ENCODE data around the gene PLCXD1. TPM values are rescaled to one million over a fixed set of nuclear protein-coding genes. Genes with fewer than 3 reads are reported as not detected.

PLCXD1 gene
- total and polyA plus RNA-seq, 2 experiments from 2014 or later: 48.7 to 112 TPM

DNA sequence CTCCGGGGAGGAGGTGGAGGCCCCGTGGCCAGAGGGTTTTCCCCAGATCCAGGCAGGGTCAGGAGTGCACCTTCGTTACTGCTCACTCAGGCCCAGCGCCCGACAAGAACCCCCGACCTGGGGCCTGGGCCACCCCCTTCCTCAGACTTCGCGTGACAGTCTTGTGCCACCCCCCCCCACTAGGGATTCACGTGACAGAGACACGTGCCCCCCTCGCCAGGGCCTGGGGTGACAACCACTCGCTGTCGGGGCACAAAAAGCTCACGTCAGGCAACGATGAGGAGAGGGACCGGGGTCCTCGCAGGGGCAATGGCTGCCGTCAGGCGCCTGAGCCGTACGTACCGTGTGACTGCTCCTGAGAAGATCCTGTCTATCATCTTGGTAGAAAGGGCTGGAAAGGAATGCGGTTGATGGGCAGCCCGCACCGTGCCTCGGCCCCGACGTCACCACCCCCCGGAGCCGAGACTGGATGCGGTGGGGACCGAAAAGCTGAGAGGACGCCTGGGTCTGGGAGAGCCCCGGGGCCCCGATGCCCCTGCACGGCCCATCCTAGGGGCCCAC, 60.4 kb downstream of the PLCXD1 start:
- Histone ChIP-seq H3K9me2 (ENCODE audit: insufficient read depth) (no peaks in the 10 kb centered on the region), H3F3A (replicated peaks; ENCODE audit: low read depth) (no peaks in the 10 kb centered on the region), H3K36me3 (ENCODE audit: insufficient read depth) (no peaks in the 10 kb centered on the region), H4K20me1 (replicated peaks; ENCODE audit: insufficient read depth) (no peaks in the 10 kb centered on the region), H3K4me2 (no peak overlapping the region), H3K4me3 (no peak overlapping the region), H3K27ac (ENCODE audit: low read depth) (no peak overlapping the region), H3K4me1 (ENCODE audit: insufficient read depth) (no peaks in the 10 kb centered on the region), H3K27me3 (ENCODE audit: insufficient read depth) (no peaks in the 10 kb centered on the region), H2AFZ (no peak overlapping the region), H3K79me2 (replicated peaks; ENCODE audit: insufficient read depth) (0 out of 2 replicates have a peak, but pooled peaks cover under 1% of the 10 kb centered on the region)
- DNase-seq (ENCODE audit: low spot score): no peak
- Mint-ChIP-seq H3K4me3 (no peak overlapping the region), H3K9me3 (peaks cover 34% of the 10 kb centered on the region), H3K36me3 (ENCODE audit: low read depth) (peaks cover 54% of the 10 kb centered on the region), H3K4me1 (no peaks in the 10 kb centered on the region; the same call in 2 of the 3 replicates), H3K27me3 (ENCODE audit: insufficient read depth, low read depth, poor library complexity) (peaks cover 18% of the 10 kb centered on the region), H3K27ac (no peak overlapping the region)
- ATAC-seq: no peak
- TF ChIP-seq POLR2AphosphoS5 (IDR thresholded peaks at IDR 0.05; ENCODE audit: low read depth): no peak
- TF ChIP-seq ZNF331 (CRISPR knock-in tag; IDR thresholded peaks at IDR 0.05; ENCODE audit: low read depth): no peak
- no peak for TF ChIP-seq CREB1 (CRISPR knock-in tag; IDR thresholded peaks at IDR 0.05; ENCODE audit: low read depth)
- no peak for TF ChIP-seq EZH2 (IDR thresholded peaks at IDR 0.05; ENCODE audit: low read depth, unreplicated experiment)
- TF ChIP-seq ZNF114 (CRISPR knock-in tag; IDR thresholded peaks at IDR 0.05): no peak
- no peak for TF ChIP-seq EZH2phosphoT487 (IDR thresholded peaks at IDR 0.05; ENCODE audit: unreplicated experiment)
- no peak for TF ChIP-seq NANOG (IDR thresholded peaks at IDR 0.05; ENCODE audit: borderline replicate concordance)
- TF ChIP-seq, protein P1, sequence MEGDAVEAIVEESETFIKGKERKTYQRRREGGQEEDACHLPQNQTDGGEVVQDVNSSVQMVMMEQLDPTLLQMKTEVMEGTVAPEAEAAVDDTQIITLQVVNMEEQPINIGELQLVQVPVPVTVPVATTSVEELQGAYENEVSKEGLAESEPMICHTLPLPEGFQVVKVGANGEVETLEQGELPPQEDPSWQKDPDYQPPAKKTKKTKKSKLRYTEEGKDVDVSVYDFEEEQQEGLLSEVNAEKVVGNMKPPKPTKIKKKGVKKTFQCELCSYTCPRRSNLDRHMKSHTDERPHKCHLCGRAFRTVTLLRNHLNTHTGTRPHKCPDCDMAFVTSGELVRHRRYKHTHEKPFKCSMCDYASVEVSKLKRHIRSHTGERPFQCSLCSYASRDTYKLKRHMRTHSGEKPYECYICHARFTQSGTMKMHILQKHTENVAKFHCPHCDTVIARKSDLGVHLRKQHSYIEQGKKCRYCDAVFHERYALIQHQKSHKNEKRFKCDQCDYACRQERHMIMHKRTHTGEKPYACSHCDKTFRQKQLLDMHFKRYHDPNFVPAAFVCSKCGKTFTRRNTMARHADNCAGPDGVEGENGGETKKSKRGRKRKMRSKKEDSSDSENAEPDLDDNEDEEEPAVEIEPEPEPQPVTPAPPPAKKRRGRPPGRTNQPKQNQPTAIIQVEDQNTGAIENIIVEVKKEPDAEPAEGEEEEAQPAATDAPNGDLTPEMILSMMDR (conservative IDR thresholded peaks at IDR 0.05; ENCODE audit: low read depth in 2 of 2): no peak
- TF ChIP-seq, protein P2, sequence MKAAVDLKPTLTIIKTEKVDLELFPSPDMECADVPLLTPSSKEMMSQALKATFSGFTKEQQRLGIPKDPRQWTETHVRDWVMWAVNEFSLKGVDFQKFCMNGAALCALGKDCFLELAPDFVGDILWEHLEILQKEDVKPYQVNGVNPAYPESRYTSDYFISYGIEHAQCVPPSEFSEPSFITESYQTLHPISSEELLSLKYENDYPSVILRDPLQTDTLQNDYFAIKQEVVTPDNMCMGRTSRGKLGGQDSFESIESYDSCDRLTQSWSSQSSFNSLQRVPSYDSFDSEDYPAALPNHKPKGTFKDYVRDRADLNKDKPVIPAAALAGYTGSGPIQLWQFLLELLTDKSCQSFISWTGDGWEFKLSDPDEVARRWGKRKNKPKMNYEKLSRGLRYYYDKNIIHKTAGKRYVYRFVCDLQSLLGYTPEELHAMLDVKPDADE (IDR thresholded peaks at IDR 0.05): no peak
- TF ChIP-seq STAT1 (IDR thresholded peaks at IDR 0.05; ENCODE audit: unreplicated experiment): no peak
- TF ChIP-seq JUNB (IDR thresholded peaks at IDR 0.05; ENCODE audit: unreplicated experiment): no peak
- TF ChIP-seq, protein P3, sequence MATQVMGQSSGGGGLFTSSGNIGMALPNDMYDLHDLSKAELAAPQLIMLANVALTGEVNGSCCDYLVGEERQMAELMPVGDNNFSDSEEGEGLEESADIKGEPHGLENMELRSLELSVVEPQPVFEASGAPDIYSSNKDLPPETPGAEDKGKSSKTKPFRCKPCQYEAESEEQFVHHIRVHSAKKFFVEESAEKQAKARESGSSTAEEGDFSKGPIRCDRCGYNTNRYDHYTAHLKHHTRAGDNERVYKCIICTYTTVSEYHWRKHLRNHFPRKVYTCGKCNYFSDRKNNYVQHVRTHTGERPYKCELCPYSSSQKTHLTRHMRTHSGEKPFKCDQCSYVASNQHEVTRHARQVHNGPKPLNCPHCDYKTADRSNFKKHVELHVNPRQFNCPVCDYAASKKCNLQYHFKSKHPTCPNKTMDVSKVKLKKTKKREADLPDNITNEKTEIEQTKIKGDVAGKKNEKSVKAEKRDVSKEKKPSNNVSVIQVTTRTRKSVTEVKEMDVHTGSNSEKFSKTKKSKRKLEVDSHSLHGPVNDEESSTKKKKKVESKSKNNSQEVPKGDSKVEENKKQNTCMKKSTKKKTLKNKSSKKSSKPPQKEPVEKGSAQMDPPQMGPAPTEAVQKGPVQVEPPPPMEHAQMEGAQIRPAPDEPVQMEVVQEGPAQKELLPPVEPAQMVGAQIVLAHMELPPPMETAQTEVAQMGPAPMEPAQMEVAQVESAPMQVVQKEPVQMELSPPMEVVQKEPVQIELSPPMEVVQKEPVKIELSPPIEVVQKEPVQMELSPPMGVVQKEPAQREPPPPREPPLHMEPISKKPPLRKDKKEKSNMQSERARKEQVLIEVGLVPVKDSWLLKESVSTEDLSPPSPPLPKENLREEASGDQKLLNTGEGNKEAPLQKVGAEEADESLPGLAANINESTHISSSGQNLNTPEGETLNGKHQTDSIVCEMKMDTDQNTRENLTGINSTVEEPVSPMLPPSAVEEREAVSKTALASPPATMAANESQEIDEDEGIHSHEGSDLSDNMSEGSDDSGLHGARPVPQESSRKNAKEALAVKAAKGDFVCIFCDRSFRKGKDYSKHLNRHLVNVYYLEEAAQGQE (IDR thresholded peaks at IDR 0.05; ENCODE audit: unreplicated experiment): no peak
- TF ChIP-seq, protein P4, sequence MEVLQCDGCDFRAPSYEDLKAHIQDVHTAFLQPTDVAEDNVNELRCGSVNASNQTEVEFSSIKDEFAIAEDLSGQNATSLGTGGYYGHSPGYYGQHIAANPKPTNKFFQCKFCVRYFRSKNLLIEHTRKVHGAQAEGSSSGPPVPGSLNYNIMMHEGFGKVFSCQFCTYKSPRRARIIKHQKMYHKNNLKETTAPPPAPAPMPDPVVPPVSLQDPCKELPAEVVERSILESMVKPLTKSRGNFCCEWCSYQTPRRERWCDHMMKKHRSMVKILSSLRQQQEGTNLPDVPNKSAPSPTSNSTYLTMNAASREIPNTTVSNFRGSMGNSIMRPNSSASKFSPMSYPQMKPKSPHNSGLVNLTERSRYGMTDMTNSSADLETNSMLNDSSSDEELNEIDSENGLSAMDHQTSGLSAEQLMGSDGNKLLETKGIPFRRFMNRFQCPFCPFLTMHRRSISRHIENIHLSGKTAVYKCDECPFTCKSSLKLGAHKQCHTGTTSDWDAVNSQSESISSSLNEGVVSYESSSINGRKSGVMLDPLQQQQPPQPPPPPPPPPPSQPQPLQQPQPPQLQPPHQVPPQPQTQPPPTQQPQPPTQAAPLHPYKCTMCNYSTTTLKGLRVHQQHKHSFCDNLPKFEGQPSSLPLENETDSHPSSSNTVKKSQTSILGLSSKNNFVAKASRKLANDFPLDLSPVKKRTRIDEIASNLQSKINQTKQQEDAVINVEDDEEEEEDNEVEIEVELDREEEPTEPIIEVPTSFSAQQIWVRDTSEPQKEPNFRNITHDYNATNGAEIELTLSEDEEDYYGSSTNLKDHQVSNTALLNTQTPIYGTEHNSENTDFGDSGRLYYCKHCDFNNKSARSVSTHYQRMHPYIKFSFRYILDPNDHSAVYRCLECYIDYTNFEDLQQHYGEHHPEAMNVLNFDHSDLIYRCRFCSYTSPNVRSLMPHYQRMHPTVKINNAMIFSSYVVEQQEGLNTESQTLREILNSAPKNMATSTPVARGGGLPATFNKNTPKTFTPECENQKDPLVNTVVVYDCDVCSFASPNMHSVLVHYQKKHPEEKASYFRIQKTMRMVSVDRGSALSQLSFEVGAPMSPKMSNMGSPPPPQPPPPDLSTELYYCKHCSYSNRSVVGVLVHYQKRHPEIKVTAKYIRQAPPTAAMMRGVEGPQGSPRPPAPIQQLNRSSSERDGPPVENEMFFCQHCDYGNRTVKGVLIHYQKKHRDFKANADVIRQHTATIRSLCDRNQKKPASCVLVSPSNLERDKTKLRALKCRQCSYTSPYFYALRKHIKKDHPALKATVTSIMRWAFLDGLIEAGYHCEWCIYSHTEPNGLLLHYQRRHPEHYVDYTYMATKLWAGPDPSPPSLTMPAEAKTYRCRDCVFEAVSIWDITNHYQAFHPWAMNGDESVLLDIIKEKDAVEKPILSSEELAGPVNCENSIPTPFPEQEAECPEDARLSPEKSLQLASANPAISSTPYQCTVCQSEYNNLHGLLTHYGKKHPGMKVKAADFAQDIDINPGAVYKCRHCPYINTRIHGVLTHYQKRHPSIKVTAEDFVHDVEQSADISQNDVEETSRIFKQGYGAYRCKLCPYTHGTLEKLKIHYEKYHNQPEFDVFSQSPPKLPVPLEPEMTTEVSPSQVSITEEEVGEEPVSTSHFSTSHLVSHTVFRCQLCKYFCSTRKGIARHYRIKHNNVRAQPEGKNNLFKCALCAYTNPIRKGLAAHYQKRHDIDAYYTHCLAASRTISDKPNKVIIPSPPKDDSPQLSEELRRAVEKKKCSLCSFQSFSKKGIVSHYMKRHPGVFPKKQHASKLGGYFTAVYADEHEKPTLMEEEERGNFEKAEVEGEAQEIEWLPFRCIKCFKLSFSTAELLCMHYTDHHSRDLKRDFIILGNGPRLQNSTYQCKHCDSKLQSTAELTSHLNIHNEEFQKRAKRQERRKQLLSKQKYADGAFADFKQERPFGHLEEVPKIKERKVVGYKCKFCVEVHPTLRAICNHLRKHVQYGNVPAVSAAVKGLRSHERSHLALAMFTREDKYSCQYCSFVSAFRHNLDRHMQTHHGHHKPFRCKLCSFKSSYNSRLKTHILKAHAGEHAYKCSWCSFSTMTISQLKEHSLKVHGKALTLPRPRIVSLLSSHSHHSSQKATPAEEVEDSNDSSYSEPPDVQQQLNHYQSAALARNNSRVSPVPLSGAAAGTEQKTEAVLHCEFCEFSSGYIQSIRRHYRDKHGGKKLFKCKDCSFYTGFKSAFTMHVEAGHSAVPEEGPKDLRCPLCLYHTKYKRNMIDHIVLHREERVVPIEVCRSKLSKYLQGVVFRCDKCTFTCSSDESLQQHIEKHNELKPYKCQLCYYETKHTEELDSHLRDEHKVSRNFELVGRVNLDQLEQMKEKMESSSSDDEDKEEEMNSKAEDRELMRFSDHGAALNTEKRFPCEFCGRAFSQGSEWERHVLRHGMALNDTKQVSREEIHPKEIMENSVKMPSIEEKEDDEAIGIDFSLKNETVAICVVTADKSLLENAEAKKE (CRISPR knock-in tag; IDR thresholded peaks at IDR 0.05): no peak
